Endothelial cell of umbilical vein (primary cell): ENCODE data around the gene SMAP1. TPM values are rescaled to one million over a fixed set of nuclear protein-coding genes. Genes with fewer than 3 reads are reported as not detected.

Source experiments
- BruUV-seq: library from RNA; stranded (reverse); fragments of 400-500 nt; replicated peaks from 2 replicates; lab custom pipeline; 2021; lab: Mats Ljungman, UMichigan
- CTCF ChIA-PET: fragments of 300-600, 350-600 bp; sonication (Branson Sonifier 250); formaldehyde crosslinking; loops from one replicate; lab custom pipeline; 2021; ENCODE audit warnings: antibody characterized with exemption, inconsistent platforms; lab: Charles Lee
- POLR2A ChIA-PET: fragments of 300-600, 350-600 bp; sonication (Branson Sonifier 250); formaldehyde crosslinking; loops from one replicate; lab custom pipeline; 2021; ENCODE audit warnings: antibody characterized with exemption, inconsistent platforms; lab: Charles Lee
- DNase-seq: peaks from one replicate; pipeline ENCODE4 v3.0.0-alpha.2; 2011; ENCODE audit warnings: low read depth, low spot score
- FAIRE-seq: peaks from 2 replicates; lab custom pipeline; 2011; peaks lifted over from hg19 to GRCh38; lab: Jason Lieb, UNC
- H2AFZ ChIP-seq: 2 replicates; pipeline ENCODE4 v1.6.0; 2012; ENCODE audit warnings: low read depth, low read length, control low read depth, inconsistent platforms
- H3K27ac ChIP-seq: 2 replicates; pipeline ENCODE4 v1.5.1; 2011; ENCODE audit warnings: low read depth, mild to moderate bottlenecking, control low read depth, low read length, moderate library complexity; ENCODE audit not compliant: insufficient read depth
- H3K27me3 ChIP-seq, 2 experiments: 2 replicates each; pipeline versions ENCODE4 v1.6.0 to v1.6.1; 2011; ENCODE audit warnings: low read length in 2 of 2, mixed read lengths in 1 of 2; ENCODE audit not compliant: control insufficient read depth in 2 of 2, insufficient read depth in 2 of 2
- H3K36me3 ChIP-seq, 2 experiments: 2 replicates in 1 of 2; 3 replicates in 1 of 2; pipeline ENCODE4 v1.5.1; 2011; ENCODE audit warnings: low read length in 2 of 2, mild to moderate bottlenecking in 1 of 2, moderate library complexity in 1 of 2; ENCODE audit not compliant: control insufficient read depth in 2 of 2, insufficient read depth in 2 of 2; ENCODE audit errors: extremely low read depth in 1 of 2
- H3K4me1 ChIP-seq: 3 replicates; pipeline ENCODE4 v1.5.1; 2011; ENCODE audit warnings: mild to moderate bottlenecking, low read length; ENCODE audit not compliant: control insufficient read depth, insufficient read depth; ENCODE audit errors: extremely low read depth
- H3K4me2 ChIP-seq: 2 replicates; pipeline ENCODE4 v1.6.1; 2011; ENCODE audit warnings: low read length, control low read depth, mixed read lengths; ENCODE audit not compliant: insufficient read depth
- H3K4me3 ChIP-seq, 3 experiments: fragments of 200-600 bp in 1 of 3; sonication (generic), shearing (Covaris generic) in 1 of 3; replicated peaks in 1 of 3; 2 replicates each; pipeline ENCODE4 v1.5.1; 2011 to 2016; ENCODE audit warnings: control low read depth in 3 of 3, low read length in 3 of 3, mild to moderate bottlenecking in 2 of 3, inconsistent platforms in 1 of 3, low read depth in 1 of 3, moderate library complexity in 1 of 3; ENCODE audit not compliant: insufficient read depth in 1 of 3
- H3K79me2 ChIP-seq: 2 replicates; pipeline ENCODE4 v1.6.0; 2012; ENCODE audit warnings: low read length, inconsistent platforms; ENCODE audit not compliant: control insufficient read depth, insufficient read depth
- H3K9ac ChIP-seq: replicated peaks from 2 replicates; pipeline ENCODE3; 2011; ENCODE audit warnings: low read length, control low read depth; ENCODE audit not compliant: insufficient read depth; ENCODE audit errors: extremely low read depth
- H3K9me1 ChIP-seq: replicated peaks from 3 replicates; pipeline ENCODE4 v1.6.0; 2011; ENCODE audit warnings: mild to moderate bottlenecking, low read length; ENCODE audit not compliant: control insufficient read depth, insufficient read depth; ENCODE audit errors: extremely low read depth
- H3K9me3 ChIP-seq: replicated peaks from 2 replicates; pipeline ENCODE4 v1.5.1; 2012; ENCODE audit warnings: low read length, inconsistent platforms; ENCODE audit not compliant: control insufficient read depth, insufficient read depth
- H4K20me1 ChIP-seq: replicated peaks from 2 replicates; pipeline ENCODE3; 2011; ENCODE audit warnings: mild to moderate bottlenecking, low read length; ENCODE audit not compliant: control insufficient read depth, insufficient read depth; ENCODE audit errors: extremely low read depth
- EZH2 ChIP-seq: IDR thresholded peaks from 2 replicates; pipeline ENCODE4 v1.6.1; 2012; ENCODE audit warnings: borderline replicate concordance, low read depth, mild to moderate bottlenecking, moderate library complexity, low read length, inconsistent platforms; ENCODE audit not compliant: severe bottlenecking
- FOS ChIP-seq: IDR thresholded peaks from 2 replicates; pipeline ENCODE4 v1.6.1; 2011; ENCODE audit warnings: mild to moderate bottlenecking, low read length, moderate library complexity, borderline replicate concordance; ENCODE audit not compliant: insufficient read depth
- GATA2 ChIP-seq: IDR thresholded peaks from 2 replicates; pipeline ENCODE4 v1.7.0; 2011; ENCODE audit warnings: low read depth, mild to moderate bottlenecking, moderate library complexity, mixed read lengths, low read length; ENCODE audit not compliant: insufficient read length, insufficient read depth
- JUN ChIP-seq: IDR thresholded peaks from 2 replicates; pipeline ENCODE4 v1.6.1; 2011; ENCODE audit warnings: borderline replicate concordance, low read depth; ENCODE audit not compliant: insufficient read length, insufficient read depth
- MYC ChIP-seq: IDR thresholded peaks from one replicate; pipeline ENCODE4 v1.6.1; 2011; ENCODE audit warnings: mild to moderate bottlenecking, low read depth, low read length
- POLR2A ChIP-seq: IDR thresholded peaks from 2 replicates; pipeline ENCODE4 v1.6.1; 2012; ENCODE audit warnings: low read depth, mild to moderate bottlenecking, control low read depth, low read length
- POLR2AphosphoS5 ChIP-seq: IDR thresholded peaks from 2 replicates; pipeline ENCODE4 v1.6.1; 2012; ENCODE audit warnings: low read depth, mild to moderate bottlenecking, control low read depth, low read length, moderate library complexity; ENCODE audit not compliant: insufficient read depth
- dilution Hi-C: fragments of 300-500 bp; cut with MboI; formaldehyde crosslinking; loops from one replicate; pipeline ENCODE4 v1.15.0; 2019; ENCODE audit warnings: low sequenced_read_pairs; ENCODE audit not compliant: extremely low pct_ligation_motif_present
- intact Hi-C: fragments of 100-400 bp; cut with micrococcal nuclease; formaldehyde crosslinking; loops from one replicate; pipeline ENCODE4 v1.10.0; 2022
- polyA plus RNA-seq, 4 experiments: library from polyadenylated mRNA; depleted of rRNA in 3 of 4; stranded (reverse) in 3 of 4; unstranded in 1 of 4; fragments of >200 nt; gene quantifications; 2 replicates each; pipeline versions ENCODE4 v1.2.1 to v1.2.3, GENCODE V29; 2011 to 2012; ENCODE audit warnings: missing spikeins in 1 of 4
- total RNA-seq: library from RNA; stranded (reverse); gene quantifications from 2 replicates; pipeline ENCODE4 v1.2.3, GENCODE V29; 2021
- TF ChIP-seq, protein P1 (sequence below), 2 donors: IDR thresholded peaks; 1 replicate in 1 of 2; 2 replicates in 1 of 2; pipeline ENCODE4 v1.5.1; 2011; ENCODE audit warnings: low read length in 2 of 2, mild to moderate bottlenecking in 2 of 2, moderate library complexity in 2 of 2, control low read depth in 1 of 2, inconsistent platforms in 1 of 2, low read depth in 1 of 2; ENCODE audit not compliant: insufficient read depth in 1 of 2; ENCODE audit errors: extremely low read depth in 1 of 2
- TF ChIP-seq, protein P2 (sequence below): IDR thresholded peaks from 2 replicates; pipeline ENCODE4 v1.6.1; 2011; ENCODE audit not compliant: insufficient read depth, insufficient read length

Gene SMAP1
- total and polyA plus RNA-seq, 2 donors (not counting 3 experiments of a cell fraction or from before 2014, with no cell fraction given) = 14.6 to 24.6 TPM

DNA sequence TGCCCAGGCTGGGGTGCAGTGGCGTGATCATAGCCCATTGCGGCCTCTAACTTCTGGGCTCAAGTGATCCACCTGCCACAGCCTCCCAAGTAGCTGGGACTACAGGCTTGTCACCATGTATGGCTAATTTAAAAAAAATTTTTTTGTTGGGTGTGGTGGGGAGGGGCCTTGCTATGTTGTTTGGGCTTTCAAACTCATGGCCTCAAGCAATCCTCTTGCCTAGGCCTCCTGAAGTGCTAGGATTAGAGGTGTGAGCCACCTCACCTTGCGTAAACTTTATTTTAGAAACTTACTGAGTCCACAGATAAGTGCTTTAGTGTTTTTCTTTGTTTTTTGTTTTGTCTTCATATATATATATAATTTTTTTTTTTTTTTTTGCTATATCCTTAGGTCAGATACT, 9.1 kb downstream of the SMAP1 start:
- Histone ChIP-seq H3K27me3 (no peaks in the 10 kb centered on the region), H3K9ac (no peak overlapping the region), H3K36me3 (no peaks in the 10 kb centered on the region), H3K4me2 (no peak overlapping the region), H4K20me1 (no peaks in the 10 kb centered on the region), H3K79me2 (peaks cover 53% of the 10 kb centered on the region), H3K4me3 (no peak overlapping the region), H3K27ac (no peak overlapping the region), H2AFZ (no peak overlapping the region), H3K4me1 (peaks cover 15% of the 10 kb centered on the region), H3K9me3 (no peaks in the 10 kb centered on the region), H3K9me1 (no peaks in the 10 kb centered on the region)
- no peak for DNase-seq
- TF ChIP-seq POLR2AphosphoS5 (no peak), FOS (no peak), JUN (no peak), POLR2A (no peak), MYC (no peak), EZH2 (no peak), GATA2 (no peak)
- TF ChIP-seq, protein P1, sequence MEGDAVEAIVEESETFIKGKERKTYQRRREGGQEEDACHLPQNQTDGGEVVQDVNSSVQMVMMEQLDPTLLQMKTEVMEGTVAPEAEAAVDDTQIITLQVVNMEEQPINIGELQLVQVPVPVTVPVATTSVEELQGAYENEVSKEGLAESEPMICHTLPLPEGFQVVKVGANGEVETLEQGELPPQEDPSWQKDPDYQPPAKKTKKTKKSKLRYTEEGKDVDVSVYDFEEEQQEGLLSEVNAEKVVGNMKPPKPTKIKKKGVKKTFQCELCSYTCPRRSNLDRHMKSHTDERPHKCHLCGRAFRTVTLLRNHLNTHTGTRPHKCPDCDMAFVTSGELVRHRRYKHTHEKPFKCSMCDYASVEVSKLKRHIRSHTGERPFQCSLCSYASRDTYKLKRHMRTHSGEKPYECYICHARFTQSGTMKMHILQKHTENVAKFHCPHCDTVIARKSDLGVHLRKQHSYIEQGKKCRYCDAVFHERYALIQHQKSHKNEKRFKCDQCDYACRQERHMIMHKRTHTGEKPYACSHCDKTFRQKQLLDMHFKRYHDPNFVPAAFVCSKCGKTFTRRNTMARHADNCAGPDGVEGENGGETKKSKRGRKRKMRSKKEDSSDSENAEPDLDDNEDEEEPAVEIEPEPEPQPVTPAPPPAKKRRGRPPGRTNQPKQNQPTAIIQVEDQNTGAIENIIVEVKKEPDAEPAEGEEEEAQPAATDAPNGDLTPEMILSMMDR (IDR thresholded peaks at IDR 0.05; ENCODE audit: extremely low read depth in 1 of 2, insufficient read depth in 1 of 2, low read depth in 1 of 2, low read length in 2 of 2) = no peak
- TF ChIP-seq, protein P2, sequence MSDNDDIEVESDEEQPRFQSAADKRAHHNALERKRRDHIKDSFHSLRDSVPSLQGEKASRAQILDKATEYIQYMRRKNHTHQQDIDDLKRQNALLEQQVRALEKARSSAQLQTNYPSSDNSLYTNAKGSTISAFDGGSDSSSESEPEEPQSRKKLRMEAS = no peak
- dilution Hi-C loops = no loop called here
- BruUV-seq = no TSS peak
- no peak for FAIRE-seq
- POLR2A ChIA-PET = no interaction called here
- intact Hi-C loops = no loop called here
- CTCF ChIA-PET = interaction anchor here (0.8 to 1.7 kb wide), 2 partner anchors 9 to 10 kb away, joined by 3 to 7 read pairs; partner anchors contain the start of gene SMAP1
